ENCODE results near the gene GPATCH2L.

Gene GPATCH2L

DNA sequence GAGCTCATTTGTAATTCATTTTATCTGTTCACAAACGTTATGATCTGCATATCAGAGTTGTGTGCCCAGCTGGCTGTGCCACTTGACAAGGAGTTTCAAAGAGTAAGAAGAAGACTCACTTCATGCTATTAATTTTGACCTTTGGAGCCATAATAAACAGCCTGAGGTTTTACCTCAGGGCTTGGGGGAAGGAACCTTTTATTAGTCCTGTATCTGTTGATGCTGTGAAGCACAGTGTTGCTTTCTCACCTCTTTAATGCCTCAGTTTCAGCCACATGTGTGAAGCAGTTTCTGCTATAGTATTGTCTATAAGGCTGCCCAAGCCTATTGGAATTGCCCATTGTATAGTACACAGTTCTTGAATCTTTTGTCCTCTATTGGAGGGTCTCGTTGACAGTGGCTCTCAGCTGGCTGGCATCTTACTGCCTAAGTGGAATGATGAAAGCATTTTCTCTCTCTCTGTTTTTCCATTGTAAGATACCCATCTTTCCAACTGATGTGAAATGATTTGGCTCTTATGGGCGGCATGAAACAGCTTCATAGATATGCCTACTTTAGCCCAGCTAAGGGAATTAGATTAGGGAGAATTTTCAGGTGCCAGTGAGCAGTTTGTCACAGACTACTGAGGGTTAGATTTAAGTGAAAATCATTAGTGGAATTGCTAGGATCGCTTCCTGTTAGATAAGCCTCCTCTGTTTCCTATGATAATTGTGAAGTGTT, 34.7 kb downstream of the GPATCH2L start:
- Histone ChIP-seq H3K27ac (ENCODE audit: low read length) (no peak overlapping the region), H3K4me3 (ENCODE audit: low read length) (no peak overlapping the region), H3K36me3 (replicated peaks; ENCODE audit: insufficient read depth, low read length) (no peaks in the 10 kb centered on the region), H3K9me2 (replicated peaks; ENCODE audit: insufficient read depth, low read length) (no peaks in the 10 kb centered on the region), H3K9ac (ENCODE audit: low read length) (no peak overlapping the region), H3K4me1 (ENCODE audit: low read length) (no peaks in the 10 kb centered on the region), H3F3A (ENCODE audit: insufficient read depth, low read length) (no peaks in the 10 kb centered on the region), H3K79me2 (ENCODE audit: low read length) (no peaks in the 10 kb centered on the region), H4K20me1 (ENCODE audit: insufficient read depth, low read length) (no peaks in the 10 kb centered on the region), H3K4me2 (ENCODE audit: low read depth, low read length) (no peak overlapping the region), H3K27me3 (replicated peaks; ENCODE audit: insufficient read depth, low read length) (no peaks in the 10 kb centered on the region), H3K9me3 (replicated peaks; ENCODE audit: insufficient read depth, low read length) (no peaks in the 10 kb centered on the region), H2AFZ (ENCODE audit: low read length) (no peak overlapping the region)
- no peak for DNase-seq
- TF ChIP-seq EZH2phosphoT487 (IDR thresholded peaks at IDR 0.05; ENCODE audit: low read length) (no peak), EZH2 (optimal IDR thresholded peaks at IDR 0.05; ENCODE audit: low read depth, low read length) (no peak)
- TF ChIP-seq, protein P1, sequence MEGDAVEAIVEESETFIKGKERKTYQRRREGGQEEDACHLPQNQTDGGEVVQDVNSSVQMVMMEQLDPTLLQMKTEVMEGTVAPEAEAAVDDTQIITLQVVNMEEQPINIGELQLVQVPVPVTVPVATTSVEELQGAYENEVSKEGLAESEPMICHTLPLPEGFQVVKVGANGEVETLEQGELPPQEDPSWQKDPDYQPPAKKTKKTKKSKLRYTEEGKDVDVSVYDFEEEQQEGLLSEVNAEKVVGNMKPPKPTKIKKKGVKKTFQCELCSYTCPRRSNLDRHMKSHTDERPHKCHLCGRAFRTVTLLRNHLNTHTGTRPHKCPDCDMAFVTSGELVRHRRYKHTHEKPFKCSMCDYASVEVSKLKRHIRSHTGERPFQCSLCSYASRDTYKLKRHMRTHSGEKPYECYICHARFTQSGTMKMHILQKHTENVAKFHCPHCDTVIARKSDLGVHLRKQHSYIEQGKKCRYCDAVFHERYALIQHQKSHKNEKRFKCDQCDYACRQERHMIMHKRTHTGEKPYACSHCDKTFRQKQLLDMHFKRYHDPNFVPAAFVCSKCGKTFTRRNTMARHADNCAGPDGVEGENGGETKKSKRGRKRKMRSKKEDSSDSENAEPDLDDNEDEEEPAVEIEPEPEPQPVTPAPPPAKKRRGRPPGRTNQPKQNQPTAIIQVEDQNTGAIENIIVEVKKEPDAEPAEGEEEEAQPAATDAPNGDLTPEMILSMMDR (IDR thresholded peaks at IDR 0.05; ENCODE audit: low read length) = no peak

DNA sequence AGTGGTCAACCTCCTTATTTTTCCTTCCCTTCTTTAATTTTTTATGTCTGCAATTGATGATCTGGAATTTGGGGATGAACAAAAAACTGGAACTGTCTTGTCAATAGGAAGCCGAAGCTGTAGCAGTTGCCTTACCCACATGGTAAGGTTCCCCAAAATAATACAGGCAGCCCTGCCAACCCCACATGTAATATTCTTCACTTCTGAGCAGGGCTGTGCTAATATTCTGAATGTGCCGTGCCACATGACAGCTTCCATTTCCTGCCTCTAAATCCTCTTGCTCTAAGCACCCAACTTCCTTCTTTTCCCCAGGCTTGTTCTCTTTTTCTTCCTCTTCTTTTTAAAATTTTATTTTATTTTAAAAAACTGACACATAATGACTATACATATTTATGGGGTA, 39.6 kb downstream of the GPATCH2L start:
- H4K20me1 ChIP-seq (ENCODE audit: insufficient read depth, low read length) = no peaks in the 10 kb centered on the region
- no peaks in the 10 kb centered on the region for H3K27me3 ChIP-seq (replicated peaks; ENCODE audit: insufficient read depth, low read length)
- H3K36me3 ChIP-seq (replicated peaks; ENCODE audit: insufficient read depth, low read length) = no peaks in the 10 kb centered on the region
- H3K79me2 ChIP-seq (ENCODE audit: low read length) = no peaks in the 10 kb centered on the region
- H2AFZ ChIP-seq (ENCODE audit: low read length) = no peak overlapping the region
- no peaks in the 10 kb centered on the region for H3K9me2 ChIP-seq (replicated peaks; ENCODE audit: insufficient read depth, low read length)
- no peak overlapping the region for H3K9ac ChIP-seq (ENCODE audit: low read length)
- no peak overlapping the region for H3K27ac ChIP-seq (ENCODE audit: low read length)
- no peaks in the 10 kb centered on the region for H3F3A ChIP-seq (ENCODE audit: insufficient read depth, low read length)
- no peaks in the 10 kb centered on the region for H3K9me3 ChIP-seq (replicated peaks; ENCODE audit: insufficient read depth, low read length)
- no peak for DNase-seq
- H3K4me3 ChIP-seq (ENCODE audit: low read length) = no peak overlapping the region
- TF ChIP-seq, protein P1 (IDR thresholded peaks at IDR 0.05; ENCODE audit: low read length) = no peak
- TF ChIP-seq EZH2phosphoT487 (IDR thresholded peaks at IDR 0.05; ENCODE audit: low read length) (no peak), EZH2 (optimal IDR thresholded peaks at IDR 0.05; ENCODE audit: low read depth, low read length) (no peak)
- no peak overlapping the region for H3K4me2 ChIP-seq (ENCODE audit: low read depth, low read length)
- no peaks in the 10 kb centered on the region for H3K4me1 ChIP-seq (ENCODE audit: low read length)

DNA sequence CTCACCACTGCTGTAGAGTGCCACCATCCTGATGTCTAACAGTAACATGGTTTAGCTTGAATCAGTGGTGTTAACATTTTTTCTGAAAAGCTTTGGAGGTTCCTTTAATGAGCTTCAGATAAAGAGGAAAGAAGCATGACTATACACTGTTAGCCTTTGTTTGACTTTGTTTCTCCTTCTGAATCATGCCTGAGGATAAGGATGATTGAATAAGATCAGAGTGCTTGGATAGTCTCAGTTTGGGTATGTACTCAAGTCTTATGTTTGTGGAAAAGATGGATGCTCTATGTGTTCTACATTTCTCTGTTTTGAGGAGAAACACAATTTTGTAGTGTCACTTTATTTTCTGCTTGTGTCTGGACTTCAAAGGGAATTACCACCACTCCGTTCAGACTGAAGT, 42.0 kb downstream of the GPATCH2L start:
- Histone ChIP-seq H3K4me3 (ENCODE audit: low read length) (no peak overlapping the region), H3K27ac (ENCODE audit: low read length) (no peak overlapping the region), H2AFZ (ENCODE audit: low read length) (no peak overlapping the region), H3F3A (ENCODE audit: insufficient read depth, low read length) (no peaks in the 10 kb centered on the region), H4K20me1 (ENCODE audit: insufficient read depth, low read length) (no peaks in the 10 kb centered on the region), H3K9ac (ENCODE audit: low read length) (no peak overlapping the region), H3K4me2 (ENCODE audit: low read depth, low read length) (no peak overlapping the region), H3K36me3 (replicated peaks; ENCODE audit: insufficient read depth, low read length) (no peaks in the 10 kb centered on the region), H3K79me2 (ENCODE audit: low read length) (no peaks in the 10 kb centered on the region), H3K9me3 (replicated peaks; ENCODE audit: insufficient read depth, low read length) (no peaks in the 10 kb centered on the region), H3K27me3 (replicated peaks; ENCODE audit: insufficient read depth, low read length) (no peaks in the 10 kb centered on the region), H3K9me2 (replicated peaks; ENCODE audit: insufficient read depth, low read length) (no peaks in the 10 kb centered on the region), H3K4me1 (ENCODE audit: low read length) (no peaks in the 10 kb centered on the region)
- DNase-seq = no peak
- no peak for TF ChIP-seq EZH2 (optimal IDR thresholded peaks at IDR 0.05; ENCODE audit: low read depth, low read length)
- TF ChIP-seq EZH2phosphoT487 (IDR thresholded peaks at IDR 0.05; ENCODE audit: low read length) = no peak
- TF ChIP-seq, protein P1 (IDR thresholded peaks at IDR 0.05; ENCODE audit: low read length) = no peak
